ENCODE measurements around the gene ALPK3.

Gene ALPK3

DNA sequence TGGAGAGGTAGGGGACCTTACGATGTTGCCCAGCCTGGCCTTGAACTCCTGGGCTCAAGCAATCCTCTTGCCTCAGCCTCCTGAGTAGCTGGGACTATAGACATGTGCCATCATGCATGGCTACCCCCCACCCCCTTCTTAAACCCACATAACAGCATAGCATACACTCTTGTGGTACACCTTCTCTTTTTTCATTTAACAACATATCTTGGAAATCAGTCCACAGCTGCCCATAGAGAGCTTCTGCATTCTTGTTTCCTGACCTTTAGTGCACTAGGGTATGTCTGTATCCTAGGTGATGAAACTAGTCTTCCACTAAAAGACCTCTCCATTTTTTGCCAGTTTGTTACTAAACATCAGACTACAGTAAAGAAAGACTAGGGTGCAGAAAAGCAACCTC lies 100.3 kb downstream of the ALPK3 start:
- H3K4me3 Mint-ChIP-seq: no peak overlapping the region
- H3K36me3 Mint-ChIP-seq: peaks cover 2% of the 10 kb centered on the region
- H3K9me3 Mint-ChIP-seq: no peaks in the 10 kb centered on the region
- CTCF ChIA-PET: interaction anchor here (0.9 to 1.6 kb wide), 3 partner anchors 10 to 14 kb away, joined by 3 to 5 read pairs (median 3); no protein-coding TSS in a partner anchor
- DNase-seq: no peak
- peaks cover 36% of the 10 kb centered on the region for H3K27me3 Mint-ChIP-seq
- H3K27ac Mint-ChIP-seq: no peak overlapping the region
- peaks cover 16% of the 10 kb centered on the region for H3K4me1 Mint-ChIP-seq

DNA sequence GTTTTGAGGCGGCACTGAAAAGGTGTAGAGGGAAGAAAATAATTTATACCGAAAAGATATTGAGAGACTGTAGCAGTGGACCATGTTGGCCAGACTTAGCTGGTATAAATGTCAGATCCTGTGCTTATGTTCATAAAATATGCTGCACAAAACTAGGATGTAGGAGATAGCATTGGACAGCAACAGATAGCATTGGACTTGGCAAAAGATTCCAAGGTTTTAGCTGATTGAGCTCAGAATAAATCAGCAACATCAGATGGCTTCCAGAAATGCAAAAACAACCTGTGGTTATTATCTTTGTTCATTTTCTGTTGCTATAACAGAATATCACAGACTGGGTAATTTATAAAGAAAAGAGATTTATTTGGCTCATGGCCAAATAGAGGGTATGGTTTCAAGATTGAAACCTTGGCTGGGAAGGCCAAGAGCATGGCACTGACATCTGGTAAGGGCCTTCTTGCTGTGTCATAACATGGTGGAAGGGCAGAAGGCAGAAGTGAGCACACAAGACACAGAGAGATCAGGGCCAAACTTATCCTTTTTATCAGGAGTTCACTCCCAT lies 102.0 kb downstream of the ALPK3 start:
- no peaks in the 10 kb centered on the region for H3K9me3 Mint-ChIP-seq
- H3K36me3 Mint-ChIP-seq: peaks cover 2% of the 10 kb centered on the region
- no peak for DNase-seq
- H3K27me3 Mint-ChIP-seq: peaks cover 39% of the 10 kb centered on the region
- no peak overlapping the region for H3K4me3 Mint-ChIP-seq
- CTCF ChIA-PET: no interaction called here
- H3K4me1 Mint-ChIP-seq: peaks cover 15% of the 10 kb centered on the region
- no peak overlapping the region for H3K27ac Mint-ChIP-seq

DNA sequence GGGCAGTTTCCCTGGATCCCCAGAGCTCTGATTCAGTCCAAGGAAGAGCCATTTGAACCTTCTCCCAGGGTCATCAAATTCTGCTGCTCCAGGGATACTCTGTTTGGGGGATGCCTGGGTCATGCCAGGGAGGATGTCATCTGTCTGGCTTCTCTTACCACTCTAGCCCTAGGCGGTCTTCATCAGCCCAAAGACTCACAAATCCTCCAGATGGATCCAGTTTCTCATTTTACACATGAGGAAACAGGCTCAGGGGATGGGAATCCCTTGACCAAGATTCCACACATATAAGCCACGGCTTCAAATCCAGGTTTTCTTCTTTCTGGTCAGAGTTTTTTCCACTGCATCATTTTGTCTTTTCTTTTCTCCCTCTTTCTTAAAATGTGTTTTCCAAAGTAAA lies 104.0 kb downstream of the ALPK3 start:
- CTCF ChIA-PET: no interaction called here
- H3K27ac Mint-ChIP-seq: no peak overlapping the region
- no peaks in the 10 kb centered on the region for H3K4me1 Mint-ChIP-seq
- DNase-seq: no peak
- H3K36me3 Mint-ChIP-seq: no peaks in the 10 kb centered on the region
- H3K27me3 Mint-ChIP-seq: peaks cover 31% of the 10 kb centered on the region
- no peaks in the 10 kb centered on the region for H3K9me3 Mint-ChIP-seq
- H3K4me3 Mint-ChIP-seq: no peak overlapping the region

DNA sequence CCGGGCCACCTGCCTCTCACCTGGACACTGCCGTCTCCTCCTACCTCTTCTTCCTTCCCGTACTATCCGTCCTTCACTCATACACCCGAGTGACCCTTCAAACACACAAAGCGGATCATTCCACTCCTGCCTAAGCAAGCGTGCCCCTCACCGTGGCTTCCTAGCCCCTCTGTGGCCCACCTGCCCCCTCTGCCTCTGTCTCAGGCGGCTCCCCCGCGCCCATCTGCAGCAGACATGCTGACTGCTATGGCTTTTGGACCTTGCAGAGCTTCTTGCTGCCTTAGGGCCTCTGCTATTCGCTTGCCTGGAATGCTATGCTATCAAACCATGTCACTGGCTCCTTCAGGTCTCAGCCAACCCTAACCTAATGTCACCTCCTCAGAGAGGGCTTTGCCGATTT lies 105.4 kb downstream of the ALPK3 start:
- no peaks in the 10 kb centered on the region for H3K9me3 Mint-ChIP-seq
- no peak overlapping the region for H3K27ac Mint-ChIP-seq
- CTCF ChIA-PET: no interaction called here
- no peaks in the 10 kb centered on the region for H3K36me3 Mint-ChIP-seq
- peaks cover 31% of the 10 kb centered on the region for H3K27me3 Mint-ChIP-seq
- no peak for DNase-seq
- H3K4me1 Mint-ChIP-seq: no peaks in the 10 kb centered on the region
- H3K4me3 Mint-ChIP-seq: no peak overlapping the region

Measured in activated naive CD4-positive, alpha-beta T cell treated with anti-CD3 and anti-CD28 coated beads, Interleukin-2, amount 10 ng/mL, durations not matched to agents 7 days and 5 days (primary cell).